NT2/D1 (cell line): Measurements from ENCODE around the gene IL11.
"Not testable (repeated sequence)": the region's sequence is repeated elsewhere in the genome, so short reads cannot be mapped to it uniquely, and the experiment has no call there.

Source experiments
- DNase-seq: peaks from one replicate; pipeline ENCODE4 v3.0.0-alpha.2; 2011; ENCODE audit warnings: low read depth, low spot score
- H3K27me3 ChIP-seq: 2 replicates; pipeline ENCODE4 v1.6.0; 2011; ENCODE audit warnings: mild to moderate bottlenecking; ENCODE audit not compliant: insufficient read length, insufficient read depth
- H3K36me3 ChIP-seq: 2 replicates; pipeline ENCODE4 v1.6.1; 2011; ENCODE audit warnings: mild to moderate bottlenecking, low read length, mixed read lengths; ENCODE audit not compliant: insufficient read depth, insufficient read length
- H3K4me1 ChIP-seq: 2 replicates; pipeline ENCODE4 v1.5.1; 2011; ENCODE audit not compliant: insufficient read depth, insufficient read length
- H3K4me3 ChIP-seq: 2 replicates; pipeline ENCODE4 v1.5.1; 2011; ENCODE audit warnings: low read depth; ENCODE audit not compliant: insufficient read length
- H3K9ac ChIP-seq: 2 replicates; pipeline ENCODE4 v1.6.0; 2011; ENCODE audit warnings: low read depth; ENCODE audit not compliant: insufficient read length
- H3K9me3 ChIP-seq: 2 replicates; pipeline ENCODE4 v1.5.1; 2011; ENCODE audit warnings: mild to moderate bottlenecking, low read length; ENCODE audit not compliant: insufficient read depth
- SUZ12 ChIP-seq: IDR thresholded peaks from 2 replicates; pipeline ENCODE4 v1.6.1; 2011; ENCODE audit not compliant: insufficient read length, insufficient read depth; ENCODE audit errors: extremely low read depth
- YY1 ChIP-seq: IDR thresholded peaks from 2 replicates; pipeline ENCODE4 v1.6.1; 2011; ENCODE audit not compliant: insufficient read length, insufficient read depth
- ZNF274 ChIP-seq: IDR thresholded peaks from 2 replicates; pipeline ENCODE4 v1.6.1; 2011; ENCODE audit warnings: mild to moderate bottlenecking, low read depth, low read length

Gene IL11

GRCh38 chr19:55370305-55370988, at the start of gene IL11:
Gene IL11, minus strand, starts transcription at chr19:55370463. Its CDS starts 153 bp downstream, at chr19:55370310.
- peak within 1 kb of the TSS; percentile 42 for H3K4me3 ChIP-seq
- TF ChIP-seq YY1: no peak
- TF ChIP-seq SUZ12: no peak
- no peak for TF ChIP-seq ZNF274
- peaks cover 23% of the 10 kb centered on the region for H3K27me3 ChIP-seq
- peak within 1 kb of the TSS; percentile 77 for H3K9ac ChIP-seq
- peaks cover 21% of the 10 kb centered on the region for H3K36me3 ChIP-seq
- DNase-seq: no peak
- H3K4me1 ChIP-seq: peaks cover 17% of the 10 kb centered on the region
- H3K9me3 ChIP-seq: no peaks in the 10 kb centered on the region

DNA sequence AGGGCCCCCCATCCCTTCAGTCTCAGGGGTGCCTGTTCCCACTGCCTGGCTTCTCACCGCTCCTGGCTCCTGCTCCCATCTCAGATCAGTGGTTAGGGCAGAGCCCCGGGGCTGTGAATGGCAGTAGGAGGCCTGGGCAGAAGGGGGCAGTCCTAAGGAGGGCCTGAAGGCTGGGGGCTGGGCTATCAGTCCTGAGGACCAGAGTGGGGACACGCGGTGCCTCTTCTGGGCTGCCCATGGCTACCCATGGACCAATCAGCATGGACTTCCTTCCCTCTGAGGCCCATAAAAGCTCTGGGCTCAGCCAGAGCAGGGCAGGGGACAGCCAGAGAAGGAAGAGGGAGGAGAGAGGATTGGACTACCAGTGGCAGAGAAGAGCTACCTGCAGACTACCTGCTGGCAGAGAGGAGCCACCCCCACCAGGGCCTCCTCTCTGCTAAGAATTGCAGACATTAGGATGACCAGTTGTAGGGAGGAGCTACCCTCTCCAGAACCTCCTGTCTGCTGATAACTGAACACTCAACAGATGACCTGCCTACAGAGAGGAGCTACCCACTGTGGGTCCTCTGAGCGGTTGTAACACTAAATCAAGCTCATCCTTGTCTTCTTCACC, 49.5 kb upstream of the IL11 start:
- TF ChIP-seq ZNF274: no peak
- no peak for TF ChIP-seq YY1
- TF ChIP-seq SUZ12: no peak
- H3K27me3 ChIP-seq: peaks cover 10% of the 10 kb centered on the region

GRCh38 chr19:55419103-55419502, 48.8 kb upstream of the IL11 start:
- DNase-seq: no peak
- Histone ChIP-seq H3K36me3 (no peaks in the 10 kb centered on the region), H3K4me1 (no peaks in the 10 kb centered on the region), H3K4me3 (no peak overlapping the region), H3K27me3 (peaks cover 10% of the 10 kb centered on the region), H3K9ac (no peak overlapping the region), H3K9me3 (peaks cover 10% of the 10 kb centered on the region; the same call in 1 of the 2 replicates)
- TF ChIP-seq SUZ12: no peak
- no peak for TF ChIP-seq YY1
- no peak for TF ChIP-seq ZNF274

More for the DNA sequence above, 49.5 kb upstream of the IL11 start:
- Histone ChIP-seq H3K36me3 (no peaks in the 10 kb centered on the region), H3K4me3 (no peak overlapping the region), H3K9me3 (peaks cover 10% of the 10 kb centered on the region; the same call in 1 of the 2 replicates), H3K4me1 (no peaks in the 10 kb centered on the region), H3K9ac (no peak overlapping the region)
- DNase-seq: no peak

DNA sequence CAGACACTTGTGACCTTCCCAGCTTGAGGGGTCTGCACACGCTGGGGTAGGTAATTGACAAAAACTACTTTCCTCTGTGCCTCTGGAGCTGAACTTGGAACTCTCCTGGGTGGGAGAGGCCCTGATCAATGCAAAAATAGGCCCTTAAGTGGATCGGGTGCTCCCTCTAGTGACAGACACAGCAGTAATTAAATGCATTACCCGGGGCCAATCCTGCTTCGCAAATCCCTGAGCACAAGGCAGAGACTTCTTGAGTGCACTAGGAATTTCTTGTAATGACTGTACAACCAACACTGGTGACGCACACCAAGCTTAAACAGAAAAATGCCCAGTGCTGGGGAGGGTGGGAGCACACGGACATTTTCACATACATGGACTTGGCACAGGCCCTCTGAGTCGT, 47.9 kb upstream of the IL11 start:
- Histone ChIP-seq H3K9me3 (peaks cover 10% of the 10 kb centered on the region; the same call in 1 of the 2 replicates), H3K4me1 (no peaks in the 10 kb centered on the region), H3K4me3 (no peak overlapping the region), H3K36me3 (no peaks in the 10 kb centered on the region), H3K9ac (no peak overlapping the region), H3K27me3 (peaks cover 10% of the 10 kb centered on the region)
- peak; percentile 70 for DNase-seq
- no peak for TF ChIP-seq SUZ12
- no peak for TF ChIP-seq YY1
- no peak for TF ChIP-seq ZNF274

DNA sequence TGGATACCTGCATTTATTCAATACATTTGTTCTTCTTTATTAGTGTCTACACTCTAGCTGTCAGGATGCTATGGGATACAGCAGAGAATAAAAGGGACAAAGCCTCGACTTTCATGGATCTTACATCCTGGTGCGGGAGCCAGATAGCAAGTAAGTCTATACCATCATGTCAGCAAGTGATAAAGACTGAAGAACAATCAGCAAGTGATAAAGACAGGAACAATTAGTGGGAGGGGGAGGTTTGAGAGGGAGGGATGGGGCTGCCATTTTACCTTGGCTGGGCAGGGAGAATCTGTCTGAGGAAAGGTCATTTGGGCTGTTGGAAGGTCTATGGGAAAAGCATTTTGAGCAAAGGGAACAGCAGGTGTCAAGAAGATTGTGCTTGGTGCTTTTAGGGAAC, 39.9 kb upstream of the IL11 start:
- Histone ChIP-seq H3K9me3 (peaks cover 18% of the 10 kb centered on the region; the same call in 1 of the 2 replicates), H3K4me1 (peaks cover 8% of the 10 kb centered on the region), H3K27me3 (no peaks in the 10 kb centered on the region), H3K9ac (no peak overlapping the region), H3K36me3 (peaks cover 17% of the 10 kb centered on the region), H3K4me3 (no peak overlapping the region)
- TF ChIP-seq SUZ12 (no peak), ZNF274 (no peak), YY1 (no peak)
- DNase-seq: no peak

GRCh38 chr19:55409179-55409578, 38.9 kb upstream of the IL11 start:
- H3K27me3 ChIP-seq, DNase-seq, H3K4me1 ChIP-seq, H3K9ac ChIP-seq, H3K4me3 ChIP-seq: not testable (repeated sequence)
- Histone ChIP-seq H3K36me3 (peaks cover 23% of the 10 kb centered on the region), H3K9me3 (peaks cover 18% of the 10 kb centered on the region; the same call in 1 of the 2 replicates)

DNA sequence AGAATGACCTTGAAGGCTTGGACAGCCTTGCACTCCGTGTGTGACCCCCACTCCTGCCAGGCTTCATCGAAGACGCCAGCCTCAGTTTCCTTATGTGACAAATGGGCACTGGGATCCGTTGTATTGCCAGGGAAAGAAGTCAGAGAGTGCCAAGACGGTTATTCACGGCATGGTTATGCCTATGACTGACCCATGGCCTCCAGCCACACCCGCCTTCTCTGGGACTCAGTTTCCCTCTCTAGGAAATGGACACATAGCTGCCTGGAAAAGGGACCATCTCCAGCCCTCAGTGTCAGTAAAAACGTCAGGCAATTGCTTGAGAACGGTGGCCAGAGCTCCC, 38.2 kb upstream of the IL11 start:
- Histone ChIP-seq H3K4me1 (peaks cover 8% of the 10 kb centered on the region), H3K27me3 (no peaks in the 10 kb centered on the region), H3K4me3 (peak overlapping the region; percentile 9), H3K9ac (no peak overlapping the region), H3K36me3 (peaks cover 28% of the 10 kb centered on the region), H3K9me3 (peaks cover 18% of the 10 kb centered on the region; the same call in 1 of the 2 replicates)
- DNase-seq: no peak
- TF ChIP-seq SUZ12 (no peak), ZNF274 (no peak), YY1 (no peak)
